Stimulated activated naive B cell treated with anti-CD40 and anti-IgM and Interleukin-4, amounts not matched to agents 10 μg/mL and 1 μg/mL and 100 μg/mL, for 72 hours (primary cell): Measurements from ENCODE around the gene MZT2A.
"Not testable (repeated sequence)": the region's sequence is repeated elsewhere in the genome, so short reads cannot be mapped to it uniquely, and the experiment has no call there.

Experiments used
- ATAC-seq, 2 donors: fragments of 150-1000 bp; cut with Tn5 transposase; replicated peaks; 2 replicates each; pipeline ENCODE4 v1.10.0; 2021; ENCODE audit warnings: moderate library complexity in 1 of 2
- DNase-seq: peaks from one replicate; pipeline ENCODE4 v3.0.0; 2021
- H3K27ac Mint-ChIP-seq: one replicate; pipeline ENCODE4 v1.8.0; 2022; ENCODE audit warnings: mild to moderate bottlenecking, mixed read lengths
- H3K27me3 Mint-ChIP-seq, 2 donors: one replicate each; pipeline ENCODE4 v1.8.0; 2022; ENCODE audit warnings: mixed read lengths in 2 of 2
- H3K36me3 Mint-ChIP-seq, 2 donors: one replicate each; pipeline ENCODE4 v1.8.0; 2022; ENCODE audit warnings: mixed read lengths in 2 of 2, mild to moderate bottlenecking in 1 of 2
- H3K4me1 Mint-ChIP-seq, 2 donors: one replicate each; pipeline ENCODE4 v1.8.0; 2022; ENCODE audit warnings: mixed read lengths in 2 of 2, mild to moderate bottlenecking in 1 of 2
- H3K4me3 Mint-ChIP-seq, 2 donors: one replicate each; pipeline ENCODE4 v1.8.0; 2022; ENCODE audit warnings: mild to moderate bottlenecking in 2 of 2, mixed read lengths in 2 of 2, moderate library complexity in 1 of 2
- H3K9me3 Mint-ChIP-seq, 2 donors: one replicate each; pipeline ENCODE4 v1.8.0; 2022; ENCODE audit warnings: mixed read lengths in 2 of 2, mild to moderate bottlenecking in 1 of 2

MZT2A gene

DNA sequence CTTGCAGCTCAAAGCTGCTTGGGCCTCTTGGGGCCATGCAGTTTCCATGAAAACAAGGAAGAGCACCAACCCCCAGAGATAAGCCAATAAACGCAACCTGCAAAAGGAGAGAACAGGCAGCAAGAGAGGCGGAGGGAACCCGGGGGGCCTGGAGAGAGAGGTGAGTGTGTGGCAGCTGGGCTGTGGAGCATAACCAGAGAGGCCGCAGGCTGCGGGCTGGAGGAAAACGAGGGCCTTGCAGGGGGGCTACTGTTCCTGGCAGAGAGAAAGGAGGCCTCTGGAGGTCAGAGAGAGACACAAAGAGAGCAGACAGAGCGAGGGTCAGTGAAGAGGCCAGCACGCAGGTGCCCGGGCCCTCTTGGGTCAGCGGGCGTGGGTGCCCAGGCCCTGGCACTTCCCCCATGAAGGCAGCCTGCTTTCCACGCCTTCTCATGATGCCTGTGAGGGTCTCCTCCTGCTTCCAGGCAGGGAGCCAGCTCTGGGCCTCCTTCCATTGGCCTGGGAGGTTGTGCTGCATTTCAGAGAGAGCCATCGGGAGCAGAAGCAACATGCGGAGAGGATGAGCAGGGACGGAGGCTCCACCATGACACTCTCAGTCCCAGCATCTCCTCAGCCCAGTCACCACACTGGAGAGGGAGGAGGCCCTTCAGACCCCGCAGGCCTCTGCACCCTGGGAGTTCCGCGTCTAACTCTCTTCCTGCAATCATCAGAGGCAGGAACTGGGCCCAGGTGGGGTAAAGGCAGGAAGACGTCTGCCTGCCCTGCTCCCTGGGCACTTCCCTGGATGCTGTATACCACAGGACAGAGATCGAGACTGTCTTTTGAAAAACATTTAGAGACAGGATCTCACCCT is 1.4 kb downstream of the MZT2A start:
- DNase-seq, ATAC-seq: not testable (repeated sequence)
- H3K27ac Mint-ChIP-seq, result peak overlapping the region; percentile 88

DNA sequence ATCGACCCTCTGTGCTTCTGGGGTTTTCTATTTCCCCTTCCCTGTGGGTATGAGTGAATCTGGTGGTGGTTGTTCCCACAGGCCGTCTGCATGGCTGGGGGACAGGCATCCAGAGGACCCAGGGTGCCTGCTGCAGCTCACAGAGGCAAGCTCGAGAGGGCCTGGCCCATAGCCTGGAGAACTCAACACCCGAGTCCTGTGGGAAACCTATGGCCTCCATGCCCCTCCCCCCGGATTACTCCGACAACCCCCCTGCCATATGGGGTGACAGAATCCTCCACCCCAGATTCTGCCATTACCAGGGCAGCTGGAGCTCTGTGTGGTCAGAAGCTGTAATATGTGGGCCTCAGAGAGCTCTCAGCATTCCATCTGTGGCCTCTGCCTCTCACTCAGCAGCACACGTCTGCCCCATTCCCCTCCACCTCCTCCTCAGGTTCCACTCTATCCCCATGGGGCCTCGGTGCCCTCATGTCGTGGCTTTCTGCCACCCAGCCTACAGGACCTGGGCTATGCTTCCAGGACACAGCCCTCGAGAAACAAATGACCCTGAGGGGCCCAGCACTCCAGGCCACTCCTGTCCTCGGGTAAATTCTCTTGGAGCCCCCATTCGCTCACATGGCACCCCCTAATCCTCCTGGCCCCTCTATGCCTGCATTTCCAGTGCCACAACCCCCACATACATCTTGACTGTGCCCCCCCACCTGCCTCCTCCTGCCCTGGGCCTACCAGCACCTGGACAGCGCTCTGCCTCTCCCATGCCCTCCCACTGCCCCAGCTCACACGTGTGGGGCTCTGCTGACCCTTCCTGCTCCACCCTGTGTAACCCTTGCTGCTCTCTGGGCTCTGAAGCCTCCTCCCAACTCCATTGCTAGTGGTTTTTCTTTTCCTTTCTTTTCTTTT is 3.6 kb downstream of the MZT2A start:
- Mint-ChIP-seq H3K4me3 (peak overlapping the region in 1 of 2 donors; percentile 4), H3K36me3 (peaks cover 19 to 32% of the 10 kb centered on the region in 2 donors), H3K27ac (peak overlapping the region; percentile 89), H3K9me3 (no peaks in the 10 kb centered on the region), H3K27me3 (no peaks in the 10 kb centered on the region), H3K4me1 (peaks cover 26 to 47% of the 10 kb centered on the region in 2 donors)
- no peak for DNase-seq
- no peak for ATAC-seq

More for the DNA sequence above, 1.4 kb downstream of the MZT2A start:
- H3K4me3 Mint-ChIP-seq, result peak overlapping the region; percentile 86 to 87
- H3K9me3 Mint-ChIP-seq, H3K27me3 Mint-ChIP-seq: not testable (repeated sequence)
- peaks cover 32 to 54% of the 10 kb centered on the region in 2 donors for H3K4me1 Mint-ChIP-seq
- peaks cover 23 to 32% of the 10 kb centered on the region in 2 donors for H3K36me3 Mint-ChIP-seq

GRCh38 chr2:131486201-131486902 is 5.8 kb downstream of the MZT2A start:
- H3K9me3 Mint-ChIP-seq, H3K27ac Mint-ChIP-seq, H3K4me3 Mint-ChIP-seq, DNase-seq, H3K27me3 Mint-ChIP-seq, ATAC-seq: not testable (repeated sequence)
- Mint-ChIP-seq H3K4me1 (peaks cover 24 to 39% of the 10 kb centered on the region in 2 donors), H3K36me3 (peaks cover 22 to 41% of the 10 kb centered on the region in 2 donors)

GRCh38 chr2:131484906-131485460 is 7.2 kb downstream of the MZT2A start:
- not testable (repeated sequence) for H3K27me3 Mint-ChIP-seq, ATAC-seq, H3K4me3 Mint-ChIP-seq, H3K9me3 Mint-ChIP-seq, DNase-seq, H3K27ac Mint-ChIP-seq
- H3K4me1 Mint-ChIP-seq, result peaks cover 13 to 25% of the 10 kb centered on the region in 2 donors
- H3K36me3 Mint-ChIP-seq, result peaks cover 16 to 34% of the 10 kb centered on the region in 2 donors

DNA sequence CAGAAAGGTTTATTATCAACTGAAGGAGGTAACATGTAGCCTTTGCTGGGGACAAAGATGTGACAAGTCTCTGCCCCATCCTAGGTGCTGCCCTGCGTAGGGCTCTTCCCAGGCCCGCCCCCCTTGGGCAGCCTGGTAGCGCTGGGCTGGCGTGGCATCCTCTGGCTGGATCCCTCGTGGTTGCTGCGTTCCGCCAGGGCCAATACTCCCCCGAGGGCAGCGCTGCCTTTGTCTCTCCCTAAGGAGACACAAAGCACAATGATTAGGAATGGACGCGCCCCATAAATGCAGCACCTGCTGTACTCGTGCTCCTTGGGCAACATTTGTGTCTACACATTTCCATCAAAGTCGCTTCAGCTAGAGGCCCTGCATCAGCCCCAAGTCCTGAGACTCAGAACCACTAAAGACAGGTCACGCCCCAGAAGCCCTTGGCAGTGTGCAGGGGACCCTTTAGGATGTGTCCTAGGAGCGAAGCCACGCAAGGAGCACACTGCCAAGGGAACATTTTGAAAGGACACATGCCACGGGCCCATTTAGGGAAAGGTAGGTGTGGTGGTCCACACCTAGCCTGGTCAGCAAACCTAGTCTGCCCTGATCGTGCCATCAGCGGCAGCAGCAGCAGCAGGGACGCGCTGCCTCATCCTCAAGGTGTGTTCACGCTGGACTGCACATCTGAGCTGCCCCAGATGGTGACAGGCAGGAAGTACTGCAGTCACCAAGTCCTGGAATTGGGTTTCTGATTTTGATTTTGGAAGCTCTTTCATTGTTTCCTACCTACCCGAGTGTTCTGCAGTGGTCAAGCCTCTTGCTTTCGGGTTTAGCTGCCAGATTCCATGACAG is 8.0 kb downstream of the MZT2A start:
- H3K27me3 Mint-ChIP-seq, DNase-seq, H3K9me3 Mint-ChIP-seq, ATAC-seq, H3K4me3 Mint-ChIP-seq, H3K27ac Mint-ChIP-seq: not testable (repeated sequence)
- Mint-ChIP-seq H3K36me3 (peaks cover 14 to 36% of the 10 kb centered on the region in 2 donors), H3K4me1 (peaks cover 10 to 22% of the 10 kb centered on the region in 2 donors)

DNA sequence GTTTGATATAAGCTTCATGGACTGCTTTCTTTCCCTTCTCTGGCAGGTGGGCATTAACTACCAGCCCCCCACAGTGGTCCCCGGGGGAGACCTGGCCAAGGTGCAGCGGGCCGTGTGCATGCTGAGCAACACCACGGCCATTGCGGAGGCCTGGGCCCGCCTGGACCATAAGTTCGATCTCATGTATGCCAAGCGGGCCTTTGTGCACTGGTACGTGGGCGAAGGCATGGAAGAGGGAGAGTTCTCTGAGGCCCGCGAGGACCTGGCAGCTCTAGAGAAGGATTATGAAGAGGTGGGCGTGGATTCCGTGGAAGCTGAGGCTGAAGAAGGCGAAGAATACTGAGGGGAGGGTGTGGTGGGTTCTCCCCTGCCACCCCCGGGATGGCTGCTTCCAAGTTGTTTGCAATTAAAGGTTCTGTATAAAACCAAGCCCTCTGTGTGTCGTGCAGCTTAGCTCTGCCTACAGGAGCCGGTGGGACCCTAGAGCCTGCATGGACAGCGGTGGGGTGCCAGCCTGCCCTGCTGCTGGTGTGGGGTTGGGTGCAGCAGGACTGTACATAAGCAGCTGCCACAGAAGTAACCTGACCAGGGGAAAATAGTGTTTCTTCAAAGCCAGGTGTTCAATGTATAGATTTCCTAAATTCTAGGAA is 9.6 kb downstream of the MZT2A start:
- peaks cover 6 to 24% of the 10 kb centered on the region in 2 donors for H3K36me3 Mint-ChIP-seq
- H3K4me1 Mint-ChIP-seq, H3K27ac Mint-ChIP-seq, ATAC-seq, H3K27me3 Mint-ChIP-seq, DNase-seq, H3K4me3 Mint-ChIP-seq, H3K9me3 Mint-ChIP-seq: not testable (repeated sequence)

DNA sequence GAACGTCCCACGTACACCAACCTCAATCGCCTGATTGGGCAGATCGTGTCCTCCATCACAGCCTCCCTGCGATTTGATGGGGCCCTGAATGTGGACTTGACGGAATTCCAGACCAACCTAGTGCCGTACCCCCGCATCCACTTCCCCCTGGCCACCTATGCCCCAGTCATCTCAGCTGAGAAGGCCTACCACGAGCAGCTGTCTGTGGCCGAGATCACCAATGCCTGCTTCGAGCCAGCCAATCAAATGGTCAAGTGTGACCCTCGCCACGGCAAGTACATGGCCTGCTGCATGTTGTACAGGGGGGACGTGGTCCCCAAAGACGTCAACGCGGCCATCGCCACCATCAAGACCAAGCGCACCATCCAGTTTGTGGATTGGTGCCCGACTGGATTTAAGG is 11.8 kb downstream of the MZT2A start:
- not testable (repeated sequence) for H3K27me3 Mint-ChIP-seq, ATAC-seq, DNase-seq, H3K9me3 Mint-ChIP-seq, H3K4me3 Mint-ChIP-seq, H3K4me1 Mint-ChIP-seq, H3K27ac Mint-ChIP-seq
- H3K36me3 Mint-ChIP-seq, result peaks cover 16 to 35% of the 10 kb centered on the region in 2 donors

GRCh38 chr2:131478850-131479461 is 13.2 kb downstream of the MZT2A start:
- H3K9me3 Mint-ChIP-seq, H3K4me1 Mint-ChIP-seq, ATAC-seq, H3K27ac Mint-ChIP-seq, DNase-seq, H3K27me3 Mint-ChIP-seq, H3K4me3 Mint-ChIP-seq: not testable (repeated sequence)
- H3K36me3 Mint-ChIP-seq, result peaks cover 18 to 35% of the 10 kb centered on the region in 2 donors

DNA sequence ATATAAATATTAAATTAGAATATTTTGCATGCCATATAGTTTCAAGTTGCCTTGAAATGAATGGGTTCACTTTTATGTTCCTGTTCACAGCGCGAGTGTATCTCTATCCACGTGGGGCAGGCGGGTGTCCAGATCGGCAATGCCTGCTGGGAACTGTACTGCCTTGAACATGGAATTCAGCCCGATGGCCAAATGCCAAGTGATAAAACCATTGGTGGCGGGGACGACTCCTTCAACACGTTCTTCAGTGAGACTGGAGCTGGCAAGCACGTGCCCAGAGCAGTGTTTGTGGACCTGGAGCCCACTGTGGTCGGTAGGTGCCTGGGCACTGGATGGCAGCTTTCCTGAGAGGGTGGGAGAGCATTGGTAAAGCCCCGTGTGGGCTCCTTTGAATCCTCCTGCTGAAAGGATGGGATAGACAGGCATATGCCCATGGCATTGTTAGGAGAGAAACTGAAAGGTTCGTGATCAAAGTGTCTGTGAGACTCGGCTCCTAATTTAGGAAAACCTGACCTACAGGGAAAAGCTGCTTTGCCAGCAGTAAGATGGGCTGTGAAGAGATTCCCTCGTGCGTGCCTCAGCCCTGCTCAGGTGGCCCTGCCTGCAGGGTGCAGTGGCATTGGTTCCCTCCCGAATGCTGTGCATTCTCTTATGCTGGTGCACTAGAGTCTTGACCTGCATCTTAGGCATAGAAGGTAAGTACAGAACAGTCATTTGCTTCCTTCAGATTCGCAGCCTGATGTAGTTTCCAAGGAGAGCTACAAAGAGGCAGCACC is 13.9 kb downstream of the MZT2A start:
- peaks cover 17 to 31% of the 10 kb centered on the region in 2 donors for H3K36me3 Mint-ChIP-seq
- H3K4me1 Mint-ChIP-seq, H3K9me3 Mint-ChIP-seq, DNase-seq, ATAC-seq, H3K4me3 Mint-ChIP-seq, H3K27me3 Mint-ChIP-seq, H3K27ac Mint-ChIP-seq: not testable (repeated sequence)

- not testable (repeated sequence) for H3K4me1 Mint-ChIP-seq, ATAC-seq, H3K4me3 Mint-ChIP-seq, DNase-seq, H3K9me3 Mint-ChIP-seq, H3K27me3 Mint-ChIP-seq
- Mint-ChIP-seq H3K27ac (peak overlapping the region; percentile 54), H3K36me3 (peaks cover 12 to 21% of the 10 kb centered on the region in 2 donors)
Observed at GRCh38 chr2:131477227-131477626, 15.0 kb downstream of the MZT2A start.

GRCh38 chr2:131476363-131476762 is 15.8 kb downstream of the MZT2A start:
- ATAC-seq, DNase-seq, H3K4me3 Mint-ChIP-seq, H3K9me3 Mint-ChIP-seq, H3K27me3 Mint-ChIP-seq, H3K27ac Mint-ChIP-seq, H3K4me1 Mint-ChIP-seq: not testable (repeated sequence)
- peaks cover 12 to 18% of the 10 kb centered on the region in 2 donors for H3K36me3 Mint-ChIP-seq

GRCh38 chr2:131475831-131476230 is 16.4 kb downstream of the MZT2A start, which contains the start of gene TUBA3D:
TSS of gene TUBA3D (plus strand) at chr2:131476119. CDS start at chr2:131476200, 81 bp downstream.
- H3K36me3 Mint-ChIP-seq, result peaks cover 12 to 18% of the 10 kb centered on the region in 2 donors
- DNase-seq (no peak), ATAC-seq (no peak)
- H3K9me3 Mint-ChIP-seq, result no peaks in the 10 kb centered on the region
- H3K4me1 Mint-ChIP-seq, result no peaks in the 10 kb centered on the region
- no peaks in the 10 kb centered on the region for H3K27me3 Mint-ChIP-seq
- no peak within 1 kb of the TSS for H3K4me3 Mint-ChIP-seq
- H3K27ac Mint-ChIP-seq, result peak within 1 kb of the TSS; percentile 54
